ENCODE results near the gene MAN1B1. TPM values are rescaled to one million over a fixed set of nuclear protein-coding genes. Genes with fewer than 3 reads are reported as not detected.
"Not testable (repeated sequence)": the region's sequence is repeated elsewhere in the genome, so short reads cannot be mapped to it uniquely, and the experiment has no call there.

The MAN1B1 gene
- total RNA-seq, 1 experiment from 2014 or later: 83.1 TPM

DNA sequence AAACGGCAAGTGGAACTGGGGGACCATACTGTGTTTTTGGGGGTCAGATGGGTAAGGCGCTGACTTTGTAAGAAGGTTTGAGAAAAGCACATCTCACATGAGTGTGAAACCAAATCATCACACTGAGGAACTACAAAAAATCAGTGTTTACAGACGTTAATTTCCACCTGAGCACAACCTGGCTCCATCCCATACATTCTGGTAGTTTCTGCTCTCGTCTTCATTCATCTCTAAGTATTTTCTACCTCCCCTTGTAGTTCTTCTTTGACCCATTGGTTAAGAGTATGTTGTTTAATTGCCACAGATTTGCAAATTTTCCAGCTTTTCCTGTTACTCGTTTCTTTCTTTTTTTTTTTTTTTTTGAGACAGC lies 36.7 kb downstream of the MAN1B1 start:
- no peaks in the 10 kb centered on the region for H3K9me3 ChIP-seq
- H3K36me3 ChIP-seq: no peaks in the 10 kb centered on the region; the same call in 1 of the 2 replicates
- DNase-seq: no peak
- no peak overlapping the region for H3K4me3 ChIP-seq
- H3K27me3 ChIP-seq: no peaks in the 10 kb centered on the region

DNA sequence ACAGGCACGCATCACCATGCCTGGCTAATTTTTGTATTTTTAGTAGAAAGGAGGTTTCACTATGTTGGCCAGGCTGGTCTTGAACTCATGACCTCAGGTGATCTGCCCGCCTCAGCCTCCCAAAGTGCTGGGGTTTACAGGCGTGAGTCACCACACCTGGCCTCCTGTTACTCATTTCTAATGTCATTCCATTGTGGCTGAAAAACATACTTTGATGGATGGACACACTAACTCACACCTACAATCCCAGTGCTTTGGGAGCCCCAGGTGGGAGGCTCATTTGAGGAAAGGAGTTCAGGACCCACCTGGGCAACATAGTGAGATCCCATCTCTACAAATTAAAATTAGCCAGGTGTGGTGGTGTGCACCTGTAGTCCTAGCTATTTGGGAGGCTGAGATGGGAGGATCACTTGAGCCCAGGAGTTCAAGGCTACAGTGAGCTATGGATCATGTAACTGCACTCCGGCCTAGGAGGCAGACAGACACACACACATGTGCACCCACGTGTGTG lies 37.2 kb downstream of the MAN1B1 start:
- not testable (repeated sequence) for H3K36me3 ChIP-seq, DNase-seq, H3K9me3 ChIP-seq, H3K27me3 ChIP-seq, H3K4me3 ChIP-seq

DNA sequence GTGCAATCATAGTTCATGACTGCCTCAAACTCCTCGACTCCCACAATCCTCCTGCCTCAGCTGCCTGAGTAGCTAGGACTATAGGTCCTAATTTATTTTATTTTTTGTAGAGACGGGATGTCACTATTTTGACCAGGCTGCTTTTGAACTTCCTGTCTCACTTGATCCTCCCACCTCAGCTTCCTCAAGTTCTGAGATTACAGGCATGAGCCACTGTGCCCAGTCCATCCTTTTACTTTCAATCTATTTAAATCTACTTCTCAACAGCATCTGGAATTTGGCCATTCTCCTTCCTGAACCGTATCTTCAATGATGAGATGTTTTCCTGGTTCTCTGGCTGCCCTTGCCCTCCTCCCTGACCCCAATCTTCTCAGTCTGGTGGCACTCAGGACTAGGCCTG lies 40.0 kb downstream of the MAN1B1 start:
- no peak overlapping the region for H3K4me3 ChIP-seq

DNA sequence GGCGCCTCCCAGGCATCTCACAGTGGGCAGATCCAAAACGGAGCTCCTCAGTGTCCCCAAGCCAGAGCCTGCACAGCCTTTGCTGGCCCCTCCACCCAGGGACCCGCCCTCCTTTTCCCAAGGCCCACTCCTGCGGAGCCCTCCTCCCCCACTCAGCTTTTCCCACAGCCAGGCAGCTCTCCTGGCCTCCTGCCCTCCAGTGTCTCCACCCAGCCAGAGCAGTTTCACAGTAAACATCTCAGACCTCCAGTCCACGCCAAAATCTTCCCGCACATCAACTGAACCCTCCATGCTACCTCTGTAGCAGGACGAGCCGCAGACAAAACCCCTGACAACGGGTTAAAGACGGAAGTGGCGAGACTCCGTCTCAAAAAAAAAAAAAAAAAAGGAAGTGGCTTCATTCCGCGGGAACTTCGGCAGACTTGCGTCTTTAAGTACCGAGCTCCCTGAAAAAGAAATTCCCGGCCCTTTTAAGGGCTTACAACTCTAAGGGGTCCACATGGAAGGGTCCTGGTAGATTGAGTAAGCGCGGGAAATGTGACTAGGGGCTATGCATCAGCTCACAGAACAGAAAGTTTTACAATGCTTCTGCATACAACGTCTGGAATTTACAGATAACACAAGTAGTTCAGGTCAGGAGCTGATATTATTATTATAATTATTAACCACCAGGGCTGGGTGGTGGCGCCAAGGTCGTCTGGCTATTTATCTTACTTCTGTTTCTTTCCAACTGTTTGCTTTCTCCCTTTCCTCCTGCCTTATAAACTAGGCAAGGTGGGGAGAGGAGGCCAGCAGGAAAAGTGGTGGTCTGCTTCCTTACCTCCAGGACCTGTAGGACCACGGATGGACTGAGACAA lies 40.7 kb downstream of the MAN1B1 start:
- Histone ChIP-seq H3K36me3 (no peaks in the 10 kb centered on the region; the same call in 1 of the 2 replicates), H3K9me3 (no peaks in the 10 kb centered on the region), H3K4me3 (peak overlapping the region; percentile 77), H3K27me3 (no peaks in the 10 kb centered on the region)
- DNase-seq: no peak

More for the DNA sequence above, 40.0 kb downstream of the MAN1B1 start:
- H3K36me3 ChIP-seq: no peaks in the 10 kb centered on the region; the same call in 1 of the 2 replicates
- no peak for DNase-seq
- H3K27me3 ChIP-seq: no peaks in the 10 kb centered on the region
- no peaks in the 10 kb centered on the region for H3K9me3 ChIP-seq

DNA sequence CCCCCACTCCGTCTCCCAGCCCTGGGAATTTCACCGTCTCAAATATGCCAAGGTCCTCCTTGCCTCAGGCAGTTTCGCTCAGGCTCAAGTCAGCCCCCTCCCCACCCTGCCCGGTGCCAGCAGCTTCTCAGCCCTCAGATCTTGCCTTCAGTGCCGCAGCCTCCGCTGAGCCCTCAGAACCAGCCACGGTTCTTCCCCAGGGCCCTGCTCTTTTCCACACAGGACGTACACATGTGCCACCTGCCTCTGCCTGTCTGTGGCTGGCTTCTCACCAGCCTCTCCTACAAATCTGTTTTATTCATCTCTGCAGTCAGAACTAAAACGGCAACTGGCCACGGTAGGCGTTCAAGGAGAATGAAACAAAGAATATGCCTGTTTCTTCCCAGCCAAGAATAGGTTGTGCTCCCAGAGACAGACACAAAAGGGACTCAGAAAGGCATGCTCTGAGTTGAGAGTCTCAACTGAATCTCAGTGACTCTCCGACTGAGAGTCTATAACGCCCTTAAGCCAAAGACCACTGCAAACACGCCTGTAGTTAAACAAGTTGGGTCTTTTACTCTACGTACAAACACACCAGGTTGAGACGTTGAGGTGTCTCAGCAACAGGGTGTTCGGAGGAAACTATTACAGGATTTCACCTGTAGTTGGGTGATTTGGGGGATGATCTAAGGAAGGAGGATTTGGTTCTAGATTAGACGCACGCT lies 41.5 kb downstream of the MAN1B1 start:
- Histone ChIP-seq H3K4me3 (peak overlapping the region; percentile 77), H3K36me3 (no peaks in the 10 kb centered on the region; the same call in 1 of the 2 replicates), H3K27me3 (no peaks in the 10 kb centered on the region), H3K9me3 (no peaks in the 10 kb centered on the region)
- no peak for DNase-seq

DNA sequence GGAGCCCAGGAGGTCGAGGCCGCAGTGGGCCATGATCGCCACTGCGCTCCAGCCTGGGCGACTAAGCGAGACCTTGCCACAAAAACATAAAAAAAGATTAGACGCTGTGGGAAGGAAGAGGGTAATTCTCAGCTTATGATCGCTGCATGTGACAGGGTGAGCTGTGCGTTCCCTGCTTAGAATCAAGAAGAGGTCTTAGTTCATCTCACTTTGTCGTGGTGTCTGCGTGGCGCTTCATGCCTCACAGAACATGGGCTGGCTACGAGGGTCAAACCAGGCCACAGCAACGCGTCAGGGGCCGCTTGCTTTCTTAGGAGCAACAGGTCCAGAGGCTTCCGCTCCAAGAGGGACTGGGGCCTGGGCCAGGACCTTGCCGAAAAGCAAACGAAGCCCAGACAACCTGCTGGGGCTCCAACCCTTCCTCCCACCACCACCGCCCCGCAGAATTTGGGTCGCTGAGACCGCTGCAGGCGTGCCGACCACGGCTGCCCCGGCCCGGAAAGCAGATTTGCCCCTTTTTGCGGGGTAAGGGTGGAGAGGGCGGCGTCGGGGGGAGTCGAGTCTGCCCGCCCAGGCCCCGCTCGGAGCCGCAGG lies 42.2 kb downstream of the MAN1B1 start:
- peak overlapping the region; percentile 77 for H3K4me3 ChIP-seq
- peak; percentile 32 for DNase-seq
- no peaks in the 10 kb centered on the region for H3K27me3 ChIP-seq
- no peaks in the 10 kb centered on the region; the same call in 1 of the 2 replicates for H3K36me3 ChIP-seq
- H3K9me3 ChIP-seq: no peaks in the 10 kb centered on the region

DNA sequence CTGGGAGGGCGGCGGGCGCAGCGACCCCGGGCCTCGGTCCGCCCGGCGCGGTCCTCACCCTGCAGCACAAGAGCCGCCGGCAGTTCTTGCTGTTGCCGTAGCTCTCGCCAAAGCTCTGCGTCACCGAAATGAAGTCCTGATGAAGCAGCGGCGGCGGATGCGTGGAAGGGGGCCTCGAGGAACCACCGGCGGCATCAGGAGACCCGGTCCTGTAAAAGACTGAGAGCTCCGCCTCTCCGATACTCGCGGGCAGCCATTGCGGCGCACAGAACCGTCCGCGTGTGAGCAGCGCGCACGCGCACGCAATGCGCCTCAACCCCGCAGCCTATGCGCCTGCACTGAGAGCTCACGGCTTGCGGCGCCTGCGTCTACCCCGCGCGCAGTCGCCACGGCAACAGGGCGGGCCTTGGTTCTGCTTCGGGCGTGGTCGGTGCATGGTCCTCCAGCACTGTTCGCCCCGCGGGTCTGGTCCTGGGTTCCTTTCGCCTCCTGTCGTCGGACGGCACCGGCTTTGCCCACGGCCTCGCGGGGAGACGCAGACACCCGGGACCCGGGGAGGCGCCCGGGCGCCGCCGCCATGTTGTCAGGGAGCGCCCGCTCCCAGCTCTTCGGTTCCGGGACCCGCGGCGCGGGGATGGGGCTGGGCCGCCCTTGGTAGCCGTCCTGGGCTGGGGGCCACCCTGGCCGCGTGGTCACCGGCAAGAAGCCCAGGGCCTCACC lies 42.8 kb downstream of the MAN1B1 start:
- Histone ChIP-seq H3K4me3 (peak overlapping the region; percentile 77), H3K9me3 (no peaks in the 10 kb centered on the region)
- peak; percentile 94 for DNase-seq

DNA sequence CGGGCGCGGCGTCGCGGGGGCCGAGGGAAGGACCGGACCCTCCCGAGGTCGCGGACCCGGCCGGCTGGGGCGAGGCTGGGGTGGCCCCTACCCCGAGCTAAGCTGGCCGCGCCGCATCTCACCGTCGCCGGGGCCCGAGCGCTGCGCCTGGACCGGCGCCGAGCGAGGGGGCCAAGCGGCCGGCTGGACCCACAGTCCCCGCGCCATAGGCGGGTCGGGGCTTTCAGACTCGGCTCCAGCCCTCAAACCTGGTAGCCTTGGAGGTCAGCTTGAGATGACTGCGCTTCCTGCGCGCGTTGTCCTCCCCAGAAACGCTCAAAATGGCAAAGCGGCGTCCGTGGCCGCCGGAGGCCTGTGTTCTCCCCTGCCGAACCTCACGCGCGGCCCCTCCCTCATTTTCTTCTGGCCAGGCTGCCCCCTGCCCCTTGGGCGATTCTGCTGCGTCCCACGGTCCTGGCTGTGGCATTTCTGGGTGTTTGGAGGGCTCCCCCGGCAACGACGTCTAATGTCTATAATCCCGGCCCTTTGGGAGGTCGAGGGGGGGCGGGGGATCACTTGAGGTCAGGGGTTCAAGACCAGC lies 43.5 kb downstream of the MAN1B1 start:
- DNase-seq: peak; percentile 29
- Histone ChIP-seq H3K36me3 (no peaks in the 10 kb centered on the region), H3K4me3 (peak overlapping the region; percentile 77), H3K9me3 (no peaks in the 10 kb centered on the region), H3K27me3 (no peaks in the 10 kb centered on the region)

More for the DNA sequence above, 42.8 kb downstream of the MAN1B1 start:
- no peaks in the 10 kb centered on the region for H3K36me3 ChIP-seq
- H3K27me3 ChIP-seq: no peaks in the 10 kb centered on the region

DNA sequence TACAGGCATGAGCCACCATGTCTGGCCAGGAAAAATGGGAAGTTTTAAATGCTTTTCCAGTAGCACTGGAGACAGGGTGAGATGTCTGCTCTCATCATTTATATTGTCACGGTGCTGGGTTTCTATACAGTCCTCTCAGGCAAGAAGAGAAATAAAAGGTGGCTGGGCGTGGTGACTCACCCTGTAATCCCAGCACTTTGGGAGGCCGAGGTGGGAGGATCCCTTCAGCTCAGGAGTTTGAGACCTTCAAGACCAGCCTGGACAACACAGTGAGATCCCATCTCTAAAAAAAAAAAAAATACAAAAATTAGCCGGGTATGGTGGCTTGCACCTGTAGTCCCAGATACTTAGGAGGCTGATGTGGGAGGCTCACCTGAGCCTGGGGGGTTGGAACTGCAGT lies 47.4 kb downstream of the MAN1B1 start:
- Histone ChIP-seq H3K36me3 (no peaks in the 10 kb centered on the region), H3K4me3 (no peak overlapping the region), H3K9me3 (no peaks in the 10 kb centered on the region), H3K27me3 (peaks cover 13% of the 10 kb centered on the region)
- DNase-seq: no peak

DNA sequence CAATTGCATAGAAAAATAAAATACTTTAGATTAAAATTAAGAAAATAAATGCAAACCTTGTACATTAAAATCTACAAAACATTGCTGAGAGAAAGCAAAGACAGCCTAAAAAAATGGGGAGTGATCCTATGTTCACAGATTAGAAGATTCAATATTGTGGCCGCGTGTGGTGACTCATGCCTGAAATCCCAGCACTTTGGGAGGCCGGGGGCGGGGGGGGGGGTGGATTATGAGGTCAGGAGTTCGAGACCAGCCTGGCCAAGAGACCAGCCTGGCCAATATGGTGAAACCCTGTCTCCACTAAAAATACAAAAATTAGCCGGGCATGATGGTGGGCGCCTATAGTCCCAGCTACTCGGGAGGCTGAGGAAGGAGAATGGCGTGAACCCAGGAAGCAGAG lies 48.4 kb downstream of the MAN1B1 start:
- H3K27me3 ChIP-seq: peaks cover 21% of the 10 kb centered on the region
- not testable (repeated sequence) for H3K9me3 ChIP-seq, H3K4me3 ChIP-seq, H3K36me3 ChIP-seq, DNase-seq

DNA sequence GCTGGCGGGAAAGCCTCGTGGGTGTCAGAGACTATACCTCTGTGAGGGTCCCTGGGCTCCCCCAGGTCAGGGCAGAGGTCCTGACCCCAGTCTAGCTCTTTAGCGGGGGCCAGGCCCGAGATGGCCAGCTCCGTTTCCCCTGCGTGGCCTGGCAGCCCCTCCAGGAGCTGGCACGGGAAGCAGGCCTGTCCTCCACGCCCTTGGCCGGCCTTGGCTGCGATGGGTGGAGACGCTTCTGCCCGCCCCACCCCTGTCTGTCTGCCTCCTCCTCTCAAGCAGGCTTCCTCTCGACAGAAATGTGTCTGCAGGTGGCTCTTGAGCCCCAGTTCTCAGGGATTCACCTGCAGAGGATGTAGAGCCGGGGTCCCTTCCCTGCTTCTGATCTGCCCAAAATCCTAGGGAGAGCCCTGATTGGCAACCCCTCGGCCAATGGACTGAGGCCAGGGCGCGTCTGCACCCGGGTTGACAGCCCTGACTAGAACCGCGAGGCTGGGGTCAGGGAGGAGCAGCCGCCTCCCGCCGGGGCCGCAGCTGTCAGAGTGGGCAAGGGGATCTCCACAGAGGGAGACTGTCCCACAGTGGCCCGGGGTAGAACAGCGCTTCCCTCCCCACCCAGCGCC lies 49.6 kb downstream of the MAN1B1 start:
- Histone ChIP-seq H3K4me3 (no peak overlapping the region), H3K9me3 (no peaks in the 10 kb centered on the region), H3K27me3 (peaks cover 25% of the 10 kb centered on the region), H3K36me3 (no peaks in the 10 kb centered on the region)
- DNase-seq: no peak

DNA sequence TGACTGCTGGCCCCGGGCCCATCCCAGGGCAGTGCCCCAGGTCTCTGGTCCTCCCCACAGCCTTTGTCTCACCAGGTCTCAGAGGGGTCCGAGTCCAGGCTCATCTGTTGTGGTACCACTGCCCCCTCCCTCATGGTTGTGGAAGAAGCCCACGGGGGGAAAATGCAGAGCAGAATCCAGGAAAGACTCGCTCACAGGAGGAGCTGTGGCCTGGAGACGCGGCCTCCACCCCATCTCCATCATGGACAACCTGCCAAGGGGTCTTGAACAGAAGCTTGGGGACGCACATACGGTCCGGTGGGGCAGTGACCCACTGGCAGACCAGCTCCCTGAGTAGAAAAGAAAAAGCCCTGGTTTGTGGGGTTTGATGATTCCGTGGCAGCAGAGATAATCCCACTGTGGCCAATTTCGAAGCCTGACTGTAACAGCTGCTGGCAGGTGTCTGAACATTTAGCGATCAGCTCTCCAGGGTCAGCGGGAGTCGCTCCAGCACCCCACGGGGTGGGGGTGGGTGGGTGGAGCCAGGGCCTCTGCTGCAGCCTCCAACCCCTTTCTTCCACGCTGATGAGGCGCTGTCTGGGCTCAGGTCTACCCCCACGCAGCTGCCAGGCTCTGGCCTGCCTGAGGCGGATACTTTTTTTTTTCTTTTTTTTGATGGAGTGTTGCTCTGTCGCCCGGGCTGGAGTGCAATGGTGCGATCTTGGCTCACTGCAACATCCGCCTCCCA lies 50.3 kb downstream of the MAN1B1 start:
- Histone ChIP-seq H3K9me3 (no peaks in the 10 kb centered on the region), H3K4me3 (no peak overlapping the region), H3K27me3 (peaks cover 25% of the 10 kb centered on the region), H3K36me3 (no peaks in the 10 kb centered on the region)
- DNase-seq: no peak

DNA sequence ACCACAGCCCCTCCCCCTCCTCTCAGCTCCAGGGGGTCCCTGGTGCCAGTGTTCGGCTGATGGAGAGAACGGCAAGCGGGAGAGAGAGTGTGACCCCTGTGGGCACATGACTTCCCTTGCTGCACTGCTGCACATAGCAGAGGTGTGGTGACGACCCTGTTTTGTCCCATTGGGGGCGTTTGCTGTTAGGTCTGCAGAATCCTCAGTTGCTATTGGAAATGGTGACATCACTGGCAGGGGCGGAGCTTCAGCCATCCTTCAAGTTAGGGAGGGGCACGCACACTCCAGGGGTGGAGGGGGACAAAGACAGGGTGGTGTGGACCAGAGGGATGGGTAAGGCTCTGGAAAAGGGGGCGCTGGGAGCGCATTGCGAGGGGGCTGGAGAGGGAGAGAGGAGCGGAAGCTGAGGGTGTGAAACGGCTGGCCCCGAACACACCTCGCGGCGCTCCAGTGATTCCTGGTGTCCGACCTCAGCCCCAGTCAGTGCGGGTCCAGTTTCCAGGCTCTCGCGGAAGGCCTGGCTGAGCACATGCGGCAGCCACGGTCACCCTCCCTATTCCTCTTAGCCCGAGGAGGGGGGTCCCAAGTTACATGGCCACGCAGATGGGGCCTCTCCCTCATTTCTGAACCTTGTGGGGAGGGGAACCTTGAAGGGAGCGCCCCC lies 51.4 kb downstream of the MAN1B1 start:
- peaks cover 25% of the 10 kb centered on the region for H3K27me3 ChIP-seq
- no peak overlapping the region for H3K4me3 ChIP-seq
- H3K9me3 ChIP-seq: no peaks in the 10 kb centered on the region
- H3K36me3 ChIP-seq: no peaks in the 10 kb centered on the region
- no peak for DNase-seq

DNA sequence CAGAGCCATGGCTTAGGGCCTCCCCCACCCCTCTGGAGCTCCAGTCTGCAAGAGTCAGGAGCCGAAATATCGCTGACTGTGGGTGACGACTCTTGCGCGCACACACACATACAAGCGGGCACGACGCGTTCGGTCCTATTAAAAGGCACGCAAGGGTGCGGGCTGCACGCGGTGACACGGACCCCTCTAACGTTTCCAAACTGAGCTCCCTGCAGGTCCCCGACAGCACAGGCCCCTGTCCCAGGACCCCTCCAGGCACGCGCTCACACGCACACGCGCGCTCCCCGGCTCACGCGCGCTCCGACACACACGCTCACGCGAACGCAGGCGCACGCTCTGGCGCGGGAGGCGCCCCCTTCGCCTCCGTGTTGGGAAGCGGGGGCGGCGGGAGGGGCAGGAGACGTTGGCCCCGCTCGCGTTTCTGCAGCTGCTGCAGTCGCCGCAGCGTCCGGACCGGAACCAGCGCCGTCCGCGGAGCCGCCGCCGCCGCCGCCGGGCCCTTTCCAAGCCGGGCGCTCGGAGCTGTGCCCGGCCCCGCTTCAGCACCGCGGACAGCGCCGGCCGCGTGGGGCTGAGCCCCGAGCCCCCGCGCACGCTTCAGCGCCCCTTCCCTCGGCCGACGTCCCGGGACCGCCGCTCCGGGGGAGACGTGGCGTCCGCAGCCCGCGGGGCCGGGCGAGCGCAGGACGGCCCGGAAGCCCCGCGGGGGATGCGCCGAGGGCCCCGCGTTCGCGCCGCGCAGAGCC lies 52.1 kb downstream of the MAN1B1 start, which contains the start of gene GRIN1:
TSS of gene GRIN1 (plus strand) at position 433 of the 746 bp plus-strand sequence. CDS start 333 bp downstream, outside the sequence.
- H3K9me3 ChIP-seq: no peaks in the 10 kb centered on the region
- no peaks in the 10 kb centered on the region for H3K36me3 ChIP-seq
- no peak for DNase-seq
- peaks cover 25% of the 10 kb centered on the region for H3K27me3 ChIP-seq
- H3K4me3 ChIP-seq: no peak within 1 kb of the TSS
